GM10248 (cell line): ENCODE data around the gene ZC3H14.
A peak's percentile ranks its signal among the peaks of the same experiment; 100 is the strongest.

Source experiments
- CTCF ChIA-PET: fragments of 300-600 bp; sonication (Branson Sonifier 250); formaldehyde crosslinking; extraction: SDS; loops from one replicate; lab custom pipeline; 2021; ENCODE audit warnings: antibody characterized with exemption; lab: Yijun Ruan, JAX
- POLR2A ChIA-PET: fragments of 350-650 bp; sonication (Branson Sonifier 250); formaldehyde crosslinking; extraction: SDS; loops from one replicate; lab custom pipeline; 2020; ENCODE audit warnings: antibody characterized with exemption; lab: Yijun Ruan, JAX
- DNase-seq: peaks from one replicate; pipeline ENCODE4 v3.0.0; 2012; ENCODE audit errors: extremely low spot score
- TF ChIP-seq, protein P1 (sequence below): IDR thresholded peaks from 2 replicates; pipeline ENCODE4 v1.5.1; 2012; ENCODE audit warnings: mild to moderate bottlenecking, low read depth; ENCODE audit errors: extremely low read depth, missing control alignments, control extremely low read depth

Gene ZC3H14

DNA sequence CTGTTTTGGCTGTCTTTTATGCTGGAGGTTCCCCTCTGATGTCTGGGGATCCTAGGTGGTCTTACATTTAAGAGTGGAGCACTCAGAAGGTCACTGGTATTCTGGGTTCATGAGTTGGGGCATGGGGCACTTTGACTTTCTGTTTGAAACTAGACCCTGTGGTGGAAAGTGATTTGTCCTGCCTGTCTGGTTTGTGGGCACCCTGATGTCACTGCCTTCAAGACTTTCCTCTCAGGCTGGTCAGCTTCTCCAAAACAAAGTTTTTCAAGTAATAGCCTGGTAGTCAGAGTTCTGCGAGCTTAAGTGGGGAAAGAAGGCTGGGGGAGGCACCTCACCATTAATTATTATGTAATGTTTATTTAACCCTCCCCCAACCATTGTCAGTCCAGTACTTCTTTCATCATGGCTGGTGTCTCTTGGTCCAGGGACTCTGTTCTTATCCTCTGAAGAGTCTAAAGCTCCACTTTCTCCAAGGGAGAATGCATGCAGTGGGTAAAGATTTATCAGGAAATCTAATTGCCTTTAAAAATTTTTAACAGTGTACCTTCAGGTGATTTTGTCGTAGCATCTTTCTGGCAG lies 35.3 kb downstream of the ZC3H14 start:
- TF ChIP-seq, protein P1, sequence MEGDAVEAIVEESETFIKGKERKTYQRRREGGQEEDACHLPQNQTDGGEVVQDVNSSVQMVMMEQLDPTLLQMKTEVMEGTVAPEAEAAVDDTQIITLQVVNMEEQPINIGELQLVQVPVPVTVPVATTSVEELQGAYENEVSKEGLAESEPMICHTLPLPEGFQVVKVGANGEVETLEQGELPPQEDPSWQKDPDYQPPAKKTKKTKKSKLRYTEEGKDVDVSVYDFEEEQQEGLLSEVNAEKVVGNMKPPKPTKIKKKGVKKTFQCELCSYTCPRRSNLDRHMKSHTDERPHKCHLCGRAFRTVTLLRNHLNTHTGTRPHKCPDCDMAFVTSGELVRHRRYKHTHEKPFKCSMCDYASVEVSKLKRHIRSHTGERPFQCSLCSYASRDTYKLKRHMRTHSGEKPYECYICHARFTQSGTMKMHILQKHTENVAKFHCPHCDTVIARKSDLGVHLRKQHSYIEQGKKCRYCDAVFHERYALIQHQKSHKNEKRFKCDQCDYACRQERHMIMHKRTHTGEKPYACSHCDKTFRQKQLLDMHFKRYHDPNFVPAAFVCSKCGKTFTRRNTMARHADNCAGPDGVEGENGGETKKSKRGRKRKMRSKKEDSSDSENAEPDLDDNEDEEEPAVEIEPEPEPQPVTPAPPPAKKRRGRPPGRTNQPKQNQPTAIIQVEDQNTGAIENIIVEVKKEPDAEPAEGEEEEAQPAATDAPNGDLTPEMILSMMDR = no peak
- CTCF ChIA-PET = interaction anchor here (1.1 to 1.5 kb wide), 4 partner anchors 13 to 69 kb away, joined by 3 to 4 read pairs (median 4); no protein-coding TSS in a partner anchor
- POLR2A ChIA-PET = no interaction called here
- no peak for DNase-seq

DNA sequence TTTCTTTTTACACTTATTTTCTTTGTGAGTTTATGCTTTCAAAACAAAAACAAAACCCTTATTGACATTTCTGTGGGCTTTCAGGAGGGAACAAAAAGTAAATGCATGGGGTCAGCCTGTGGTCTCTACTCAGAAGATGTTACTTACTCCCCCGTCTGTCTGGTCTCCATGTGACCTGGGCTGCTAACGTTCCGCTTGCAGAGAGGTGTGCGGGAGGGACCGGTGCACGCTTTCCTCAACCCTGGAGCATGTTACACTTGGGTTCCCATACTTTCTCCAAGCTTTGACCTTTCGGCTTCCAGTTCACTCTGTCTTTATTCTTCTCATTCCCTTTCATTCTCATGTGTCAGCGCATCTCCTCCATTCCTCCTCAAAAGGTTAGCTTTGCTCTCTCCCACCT lies 36.5 kb downstream of the ZC3H14 start:
- peak; percentile 39 for DNase-seq
- POLR2A ChIA-PET = no interaction called here
- TF ChIP-seq, protein P1 = no peak
- CTCF ChIA-PET = interaction anchor here (1.0 to 1.5 kb wide), 3 partner anchors 14 to 19 kb away, joined by 3 to 4 read pairs (median 3); no protein-coding TSS in a partner anchor

DNA sequence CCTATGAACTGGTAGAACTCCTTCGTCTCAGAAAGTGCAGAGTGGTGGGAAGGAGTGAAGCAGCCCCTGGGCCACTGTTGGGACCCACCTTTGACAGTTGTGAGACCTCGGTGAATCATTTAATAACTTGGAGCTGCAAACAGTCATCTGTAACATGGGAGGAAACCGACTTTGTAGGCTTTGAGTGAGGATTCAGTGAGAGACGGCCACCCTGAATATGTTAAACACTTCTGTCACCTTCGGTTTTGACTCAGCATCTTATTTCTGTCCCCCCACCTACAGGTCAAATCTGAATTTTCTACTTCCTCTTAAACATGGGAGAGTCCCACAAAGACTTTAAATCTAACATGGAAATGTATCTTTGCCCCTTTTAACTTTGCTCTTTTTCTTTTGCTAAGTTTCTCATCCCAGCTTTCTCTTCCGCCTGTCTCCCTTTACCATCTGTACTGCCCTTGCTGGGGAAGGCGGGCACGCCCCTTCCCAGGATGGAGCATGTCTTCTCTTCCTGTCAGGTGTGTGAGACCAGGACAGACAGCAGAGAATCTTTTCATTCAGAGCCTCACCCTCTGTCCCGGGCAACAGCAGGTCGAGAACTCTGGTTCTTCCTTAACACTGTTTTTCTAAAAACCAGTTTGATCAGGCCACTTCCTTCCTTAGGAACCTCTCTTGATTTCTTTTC lies 37.1 kb downstream of the ZC3H14 start:
- DNase-seq = peak; percentile 73
- CTCF ChIA-PET = interaction anchor here (1.0 to 1.2 kb wide), 2 partner anchors 13 to 18 kb away, joined by 3 to 4 read pairs; no protein-coding TSS in a partner anchor
- POLR2A ChIA-PET = no interaction called here
- TF ChIP-seq, protein P1 = no peak

DNA sequence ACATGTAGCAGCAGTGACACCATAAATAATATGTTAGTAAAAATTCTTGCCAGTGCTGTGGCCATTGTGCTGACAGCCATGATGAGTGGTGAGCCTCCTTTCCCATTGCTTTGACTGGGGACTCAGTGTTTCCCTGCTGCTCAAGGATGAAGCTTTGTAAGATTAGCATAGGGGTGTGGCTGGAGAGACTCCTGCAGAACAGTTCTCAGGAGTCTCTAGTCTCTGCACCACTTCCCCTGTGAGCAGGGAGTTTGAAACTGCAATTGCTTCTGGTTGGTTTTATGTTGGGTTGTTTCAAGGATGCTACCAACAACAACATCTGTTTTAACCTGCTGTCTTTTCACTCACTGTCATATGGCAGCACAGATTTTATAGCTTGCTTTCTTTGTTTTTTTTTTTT lies 41.4 kb downstream of the ZC3H14 start:
- ChIA-PET CTCF (interaction anchor here (1.1 to 2.9 kb wide), 2 partner anchors 9 to 35 kb away, joined by 3 to 12 read pairs; no protein-coding TSS in a partner anchor), POLR2A (no interaction called here)
- TF ChIP-seq, protein P1 = no peak
- no peak for DNase-seq

DNA sequence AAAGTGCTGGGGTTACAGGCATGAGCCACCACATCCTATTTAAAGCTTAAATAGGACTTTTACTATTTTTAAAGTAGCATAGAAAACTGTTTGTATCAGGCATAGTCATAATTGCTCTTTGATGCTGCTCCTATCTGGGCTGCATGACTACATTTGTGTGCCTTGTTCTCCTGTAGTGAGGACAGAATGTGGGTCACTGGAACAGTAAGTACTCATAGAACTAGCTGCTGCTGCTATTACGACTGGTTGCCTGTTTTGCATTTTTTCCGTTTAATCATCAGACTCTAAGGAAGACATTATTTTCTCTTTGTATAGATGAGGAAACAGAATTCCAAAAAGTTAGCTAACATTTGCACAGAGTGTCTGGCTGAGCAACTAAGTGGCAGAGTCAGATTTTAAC lies 42.8 kb downstream of the ZC3H14 start:
- DNase-seq = no peak
- POLR2A ChIA-PET = no interaction called here
- CTCF ChIA-PET = interaction anchor here (1.0 to 3.0 kb wide), 4 partner anchors 10 to 63 kb away, joined by 3 to 15 read pairs (median 8); no protein-coding TSS in a partner anchor
- TF ChIP-seq, protein P1 = no peak

DNA sequence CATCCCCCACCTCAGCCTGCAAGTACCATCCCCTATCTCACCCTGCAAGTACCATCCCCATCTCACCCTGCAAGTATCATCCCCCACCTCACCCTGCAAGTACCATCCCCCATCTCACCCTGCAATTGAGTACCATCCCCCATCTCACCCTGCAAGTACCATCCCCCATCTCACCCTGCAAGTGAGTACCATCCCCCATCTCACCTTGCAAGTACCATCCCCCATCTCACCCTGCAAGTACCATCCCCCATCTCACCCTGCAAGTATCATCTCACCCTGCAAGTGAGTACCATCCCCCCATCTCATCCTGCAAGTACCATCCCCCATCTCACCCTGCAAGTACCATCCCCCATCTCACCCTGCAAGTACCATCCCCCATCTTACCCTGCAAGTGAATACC lies 45.0 kb downstream of the ZC3H14 start:
- DNase-seq = no peak
- TF ChIP-seq, protein P1 = no peak
- POLR2A ChIA-PET = no interaction called here
- CTCF ChIA-PET = interaction anchor here (1.0 kb wide), 1 partner anchor 60 kb away, joined by 4 read pairs; no protein-coding TSS in a partner anchor
